ENCODE data around the gene KRTAP5-4.
"Not testable (repeated sequence)": the region's sequence is repeated elsewhere in the genome, so short reads cannot be mapped to it uniquely, and the experiment has no call there.

Gene KRTAP5-4

DNA sequence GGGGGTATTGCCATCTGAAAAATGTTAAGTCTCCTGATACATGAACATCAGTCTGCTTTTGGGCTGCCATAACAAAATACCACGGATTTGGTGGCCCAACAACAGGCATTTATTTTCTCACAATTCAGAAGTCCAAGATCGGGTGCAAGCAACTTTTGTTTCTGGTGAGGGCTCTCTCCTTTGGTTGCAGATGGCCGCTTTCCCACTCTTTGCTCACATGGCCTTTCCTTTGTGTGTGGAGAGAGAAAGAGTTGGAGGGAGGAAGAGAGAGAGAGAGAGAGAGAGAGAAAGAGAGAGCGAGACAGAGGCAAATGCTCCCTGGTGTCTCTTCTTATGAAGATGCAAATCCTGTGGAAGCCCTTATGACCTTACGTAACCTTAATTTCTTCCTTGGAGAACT lies 21.3 kb downstream of the KRTAP5-4 start:
- no peak for DNase-seq (ENCODE audit: low spot score)

GRCh38 chr11:1598816-1599215 lies 23.1 kb downstream of the KRTAP5-4 start:
- no peak for DNase-seq (ENCODE audit: low spot score)

- DNase-seq (ENCODE audit: low spot score) = not testable (repeated sequence)
Measured at GRCh38 chr11:1598406-1598805, 23.5 kb downstream of the KRTAP5-4 start.

DNA sequence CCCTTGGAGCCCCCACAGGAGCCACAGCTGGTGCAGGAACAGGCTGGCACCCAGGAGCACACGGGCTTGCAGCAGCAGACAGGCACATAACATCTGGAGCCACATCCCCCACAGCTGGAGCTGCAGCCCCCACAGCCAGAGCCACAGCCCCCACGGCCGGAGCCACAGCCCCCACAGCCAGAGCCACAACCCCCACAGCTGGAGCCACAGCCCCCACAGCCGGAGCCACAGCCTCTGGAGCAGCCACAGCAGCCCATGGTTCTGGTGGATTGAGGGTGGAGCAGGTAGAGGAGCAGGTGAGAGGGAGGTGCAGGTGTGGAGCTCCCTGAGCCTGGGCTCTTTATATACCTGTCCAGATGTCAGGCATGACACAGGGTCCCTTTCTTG lies 24.0 kb downstream of the KRTAP5-4 start, which contains the start of gene KRTAP5-2:
TSS of gene KRTAP5-2 (minus strand) at position 301 of the 387 bp plus-strand sequence. CDS start at position 257, 44 bp downstream.
- DNase-seq (ENCODE audit: low spot score) = no peak

DNA sequence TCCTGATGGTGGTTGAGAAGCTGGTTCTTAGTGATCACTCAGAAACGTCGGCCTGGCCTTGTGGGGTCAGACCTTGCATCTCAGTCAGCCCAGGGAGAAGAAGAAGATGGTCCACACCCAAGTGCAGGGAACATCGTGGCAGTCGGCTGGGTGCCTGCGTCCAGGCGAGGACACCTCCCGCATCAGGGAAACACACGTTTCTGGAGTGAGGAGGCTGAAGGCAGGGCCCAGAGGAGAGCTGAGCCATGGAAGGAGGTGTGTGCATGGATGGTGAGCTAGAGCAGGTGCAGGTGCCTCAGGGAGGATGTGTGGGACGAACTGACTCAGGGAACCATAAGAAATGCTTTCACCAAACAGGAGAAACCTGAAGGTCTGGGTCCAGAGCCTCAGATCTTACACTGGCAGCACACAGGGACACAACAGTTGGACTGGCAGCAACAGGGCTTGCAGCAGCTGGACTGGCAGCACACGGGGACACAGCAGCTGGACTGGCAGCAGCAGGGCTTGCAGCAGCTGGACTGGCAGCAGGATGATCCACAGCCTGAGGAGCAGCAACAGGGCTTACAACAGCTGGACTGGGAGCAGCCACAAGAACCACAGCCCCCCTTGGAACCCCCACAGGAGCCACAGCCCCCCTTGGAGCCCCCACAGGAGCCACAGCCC lies 24.5 kb downstream of the KRTAP5-4 start:
- DNase-seq (ENCODE audit: low spot score) = no peak

- not testable (repeated sequence) for DNase-seq (ENCODE audit: low spot score)
Measured at GRCh38 chr11:1596576-1597121, 25.3 kb downstream of the KRTAP5-4 start.

GRCh38 chr11:1595994-1596575 lies 25.9 kb downstream of the KRTAP5-4 start:
- not testable (repeated sequence) for DNase-seq (ENCODE audit: low spot score)

DNA sequence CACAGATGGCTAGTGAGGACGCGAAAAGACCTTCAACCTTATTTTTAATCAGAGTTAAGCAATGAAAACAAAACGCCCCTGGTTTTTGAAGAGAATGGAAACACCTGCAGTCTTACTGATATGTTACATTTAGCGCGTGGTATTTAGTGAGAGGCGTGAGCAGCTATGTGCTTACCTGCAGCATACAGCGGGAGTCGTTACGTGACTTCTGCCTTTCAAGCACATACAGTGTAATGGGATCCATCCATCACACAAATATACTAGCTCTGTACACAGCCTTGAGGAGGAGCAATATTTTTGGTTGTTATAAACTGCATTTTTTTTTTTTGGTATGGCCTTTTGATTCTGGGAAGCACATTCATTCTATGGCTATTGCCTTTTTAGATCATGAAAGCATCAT lies 29.3 kb downstream of the KRTAP5-4 start:
- DNase-seq (ENCODE audit: low spot score) = no peak

GRCh38 chr11:1589996-1590395 lies 31.9 kb downstream of the KRTAP5-4 start:
- DNase-seq (ENCODE audit: low spot score) = no peak

- DNase-seq (ENCODE audit: low spot score) = not testable (repeated sequence)
Measured at GRCh38 chr11:1589191-1589963, 32.6 kb downstream of the KRTAP5-4 start.

GRCh38 chr11:1586699-1587098 lies 35.2 kb downstream of the KRTAP5-4 start:
- DNase-seq (ENCODE audit: low spot score) = no peak

GRCh38 chr11:1584661-1585370 lies 37.1 kb downstream of the KRTAP5-4 start, which contains the start of gene KRTAP5-1:
TSS of gene KRTAP5-1 (minus strand) at chr11:1585283. CDS start at chr11:1585249, 34 bp downstream.
- DNase-seq (ENCODE audit: low spot score) = not testable (repeated sequence)

GRCh38 chr11:1582909-1583308 lies 39.0 kb downstream of the KRTAP5-4 start:
- DNase-seq (ENCODE audit: low spot score) = not testable (repeated sequence)

DNA sequence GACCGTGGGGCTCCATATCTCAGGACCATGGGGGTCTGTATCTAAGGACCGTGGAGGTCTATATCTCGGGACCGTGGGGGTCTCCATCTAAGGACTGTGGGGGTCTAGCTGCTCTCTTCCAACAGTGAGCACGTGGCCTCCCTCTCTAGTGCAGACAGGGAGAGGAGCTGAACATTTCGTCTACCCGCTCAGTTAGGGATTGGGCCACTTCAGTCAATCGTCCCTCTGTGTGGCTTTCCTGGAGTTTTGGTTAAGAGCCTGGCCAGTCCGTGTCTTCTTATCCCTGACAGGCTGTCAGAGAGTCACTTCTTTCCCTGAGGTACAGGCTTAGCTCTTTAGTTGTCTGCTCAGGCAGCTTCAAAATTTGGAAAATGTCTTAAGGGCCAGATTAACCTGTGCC lies 40.0 kb downstream of the KRTAP5-4 start:
- DNase-seq (ENCODE audit: low spot score) = no peak

DNA sequence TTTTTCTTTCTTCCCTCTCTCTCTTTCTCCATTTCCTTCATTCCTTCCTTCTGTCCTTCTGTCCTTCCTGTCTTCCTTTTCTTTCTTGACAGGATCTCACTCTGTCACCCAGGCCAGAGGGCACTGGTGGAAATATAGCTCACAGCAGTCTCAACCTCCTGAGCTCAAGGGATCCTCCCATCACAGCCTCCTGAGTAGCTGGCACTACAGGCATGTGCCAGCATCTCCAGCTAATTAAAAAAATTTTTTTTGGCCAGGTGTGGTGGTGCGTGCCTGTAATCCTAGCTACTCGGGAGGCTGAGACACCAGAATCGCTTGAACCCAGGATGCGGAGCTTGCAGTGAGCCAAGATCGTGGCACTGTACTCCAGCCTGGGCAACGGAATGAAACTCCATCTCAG lies 45.1 kb downstream of the KRTAP5-4 start:
- no peak for DNase-seq (ENCODE audit: low spot score)

GRCh38 chr11:1575756-1576155 lies 46.2 kb downstream of the KRTAP5-4 start:
- not testable (repeated sequence) for DNase-seq (ENCODE audit: low spot score)

GRCh38 chr11:1574933-1575242 lies 47.0 kb downstream of the KRTAP5-4 start:
- no peak for DNase-seq (ENCODE audit: low spot score)

GRCh38 chr11:1574238-1574932 lies 47.6 kb downstream of the KRTAP5-4 start:
- DNase-seq (ENCODE audit: low spot score) = peak; percentile 73

GRCh38 chr11:1573903-1574237 lies 48.1 kb downstream of the KRTAP5-4 start:
- DNase-seq (ENCODE audit: low spot score) = no peak

GRCh38 chr11:1573077-1573902 lies 48.6 kb downstream of the KRTAP5-4 start:
- DNase-seq (ENCODE audit: low spot score) = no peak

Measured in HuH-7 (cell line).